HepG2 (cell line): ENCODE measurements around the gene CUL2. TPM values are rescaled to one million over a fixed set of nuclear protein-coding genes. Genes with fewer than 3 reads are reported as not detected.

Experiments used
- ETV5 ChIP-seq: IDR thresholded peaks from 2 replicates; pipeline ENCODE4 v1.6.1; 2018; ENCODE audit warnings: missing biosample characterization, missing genetic modification reagents, inconsistent platforms, borderline replicate concordance
- HMGA1 ChIP-seq: sonication (generic); formaldehyde crosslinking; conservative IDR thresholded peaks from 2 replicates; pipeline ENCODE4 v1.4.0; 2020; ENCODE audit warnings: missing genetic modification reagents
- KDM1A ChIP-seq: IDR thresholded peaks from 2 replicates; pipeline ENCODE4 v1.6.1; 2016; ENCODE audit warnings: missing compliant biosample characterization
- KLF6 ChIP-seq: IDR thresholded peaks from 2 replicates; pipeline ENCODE4 v1.8.0; 2016; ENCODE audit warnings: missing biosample characterization, missing genetic modification reagents
- PAF1 ChIP-seq: IDR thresholded peaks from 2 replicates; pipeline ENCODE4 v1.6.1; 2016; ENCODE audit warnings: missing genetic modification reagents, missing compliant biosample characterization
- PHF20 ChIP-seq: sonication (generic); formaldehyde crosslinking; IDR thresholded peaks from 2 replicates; pipeline ENCODE4 v1.5.0; 2020; ENCODE audit warnings: mild to moderate bottlenecking, missing genetic modification reagents
- ZNF430 ChIP-seq: sonication (generic); formaldehyde crosslinking; IDR thresholded peaks from 2 replicates; pipeline ENCODE4 v1.9.0; 2021; ENCODE audit warnings: mild to moderate bottlenecking, missing genetic modification reagents
- ZNF670 ChIP-seq: sonication (generic); formaldehyde crosslinking; IDR thresholded peaks from 2 replicates; pipeline ENCODE4 v1.8.0; 2022; ENCODE audit warnings: mild to moderate bottlenecking, missing genetic modification reagents, borderline replicate concordance
- polyA plus RNA-seq, 8 experiments: library from polyadenylated mRNA; depleted of rRNA in 3 of 8; stranded (reverse) in 7 of 8; unstranded in 1 of 8; fragments of >200 nt; fragmentation: Illumina TruSeq in 4 of 8; extraction: Trizol in 4 of 8; gene quantifications; 2 replicates each; pipeline versions ENCODE4 v1.2.1 to v1.2.3, GENCODE V29; 2011 to 2016; ENCODE audit warnings: low read depth in 4 of 8, missing spikeins in 1 of 8, mixed read lengths in 1 of 8; ENCODE audit not compliant: insufficient read depth in 1 of 8
- total RNA-seq, 5 experiments: library from RNA; depleted of rRNA; stranded (reverse); fragments of >200 nt; fragmentation: Illumina TruSeq; extraction: Trizol; gene quantifications; 2 replicates each; pipeline ENCODE4 v1.2.3, GENCODE V29; 2016; ENCODE audit warnings: low read depth in 1 of 5
- TF ChIP-seq, protein P1 (sequence below): sonication (generic); formaldehyde crosslinking; IDR thresholded peaks from 2 replicates; pipeline ENCODE4 v1.4.0; 2020; ENCODE audit warnings: missing genetic modification reagents
- TF ChIP-seq, protein P2 (sequence below): sonication (generic); formaldehyde crosslinking; IDR thresholded peaks from 2 replicates; pipeline ENCODE4 v1.4.0; 2020; ENCODE audit warnings: mild to moderate bottlenecking, missing genetic modification reagents
- TF ChIP-seq, protein P3 (sequence below): sonication (generic); formaldehyde crosslinking; IDR thresholded peaks from 2 replicates; pipeline ENCODE4 v1.4.0; 2020; ENCODE audit warnings: missing genetic modification reagents, borderline replicate concordance
- TF ChIP-seq, protein P4 (sequence below), 2 experiments: sonication (generic) in 1 of 2; formaldehyde crosslinking in 1 of 2; IDR thresholded peaks; 2 replicates each; pipeline versions ENCODE4 v1.6.1 to v1.9.0; 2014 to 2022; ENCODE audit warnings: antibody characterized with exemption in 1 of 2, borderline replicate concordance in 1 of 2, inconsistent platforms in 1 of 2, low read depth in 1 of 2, missing genetic modification reagents in 1 of 2

Gene CUL2
- total and polyA plus RNA-seq, 2 of the 13 experiments (the other 11 are each of a cell fraction or from before 2014, with no cell fraction given): 9.6 to 33.1 TPM

DNA sequence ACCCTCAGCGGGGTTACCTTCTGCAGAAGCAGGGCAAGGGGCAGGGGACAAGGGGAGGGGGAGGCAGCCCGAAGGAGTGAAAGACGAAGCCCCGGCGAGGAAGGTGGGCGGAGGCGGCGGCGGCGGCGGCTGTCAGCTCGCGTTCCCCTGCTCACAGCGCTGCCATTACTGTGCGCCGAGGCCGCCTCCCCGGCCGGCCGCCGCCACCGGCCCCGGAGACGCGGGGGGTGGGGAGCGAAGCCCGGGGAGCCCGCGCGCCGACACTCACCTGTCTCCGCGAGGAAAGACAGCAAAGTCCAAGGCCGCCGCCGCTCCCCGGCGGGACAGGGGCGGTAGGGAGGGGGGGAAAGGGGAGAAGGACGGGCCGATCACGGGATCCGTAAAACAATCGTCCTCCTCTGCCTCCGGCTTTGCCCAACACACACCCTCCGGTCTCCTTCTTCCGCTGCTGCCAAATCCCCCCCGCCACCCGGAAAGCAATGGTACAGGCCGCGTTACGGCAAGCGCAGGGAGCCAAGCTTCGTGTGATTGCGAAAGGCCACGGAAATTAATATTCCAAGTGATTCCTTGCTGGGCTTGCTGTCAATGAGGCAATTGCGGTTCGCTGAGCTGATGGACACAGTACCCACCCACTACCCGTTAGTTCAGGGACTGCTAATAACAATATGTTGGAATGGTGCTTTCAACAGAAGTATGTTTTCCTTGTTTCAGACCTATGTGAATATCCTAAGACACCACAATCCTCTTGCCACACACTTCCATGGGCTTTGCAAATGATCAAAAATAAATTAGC is at the start of gene CUL2 (continued):
- TF ChIP-seq, protein P1, sequence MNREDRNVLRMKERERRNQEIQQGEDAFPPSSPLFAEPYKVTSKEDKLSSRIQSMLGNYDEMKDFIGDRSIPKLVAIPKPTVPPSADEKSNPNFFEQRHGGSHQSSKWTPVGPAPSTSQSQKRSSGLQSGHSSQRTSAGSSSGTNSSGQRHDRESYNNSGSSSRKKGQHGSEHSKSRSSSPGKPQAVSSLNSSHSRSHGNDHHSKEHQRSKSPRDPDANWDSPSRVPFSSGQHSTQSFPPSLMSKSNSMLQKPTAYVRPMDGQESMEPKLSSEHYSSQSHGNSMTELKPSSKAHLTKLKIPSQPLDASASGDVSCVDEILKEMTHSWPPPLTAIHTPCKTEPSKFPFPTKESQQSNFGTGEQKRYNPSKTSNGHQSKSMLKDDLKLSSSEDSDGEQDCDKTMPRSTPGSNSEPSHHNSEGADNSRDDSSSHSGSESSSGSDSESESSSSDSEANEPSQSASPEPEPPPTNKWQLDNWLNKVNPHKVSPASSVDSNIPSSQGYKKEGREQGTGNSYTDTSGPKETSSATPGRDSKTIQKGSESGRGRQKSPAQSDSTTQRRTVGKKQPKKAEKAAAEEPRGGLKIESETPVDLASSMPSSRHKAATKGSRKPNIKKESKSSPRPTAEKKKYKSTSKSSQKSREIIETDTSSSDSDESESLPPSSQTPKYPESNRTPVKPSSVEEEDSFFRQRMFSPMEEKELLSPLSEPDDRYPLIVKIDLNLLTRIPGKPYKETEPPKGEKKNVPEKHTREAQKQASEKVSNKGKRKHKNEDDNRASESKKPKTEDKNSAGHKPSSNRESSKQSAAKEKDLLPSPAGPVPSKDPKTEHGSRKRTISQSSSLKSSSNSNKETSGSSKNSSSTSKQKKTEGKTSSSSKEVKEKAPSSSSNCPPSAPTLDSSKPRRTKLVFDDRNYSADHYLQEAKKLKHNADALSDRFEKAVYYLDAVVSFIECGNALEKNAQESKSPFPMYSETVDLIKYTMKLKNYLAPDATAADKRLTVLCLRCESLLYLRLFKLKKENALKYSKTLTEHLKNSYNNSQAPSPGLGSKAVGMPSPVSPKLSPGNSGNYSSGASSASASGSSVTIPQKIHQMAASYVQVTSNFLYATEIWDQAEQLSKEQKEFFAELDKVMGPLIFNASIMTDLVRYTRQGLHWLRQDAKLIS (CRISPR knock-in tag): no peak
- no peak for TF ChIP-seq KDM1A (CRISPR knock-in tag)
- TF ChIP-seq, protein P2, sequence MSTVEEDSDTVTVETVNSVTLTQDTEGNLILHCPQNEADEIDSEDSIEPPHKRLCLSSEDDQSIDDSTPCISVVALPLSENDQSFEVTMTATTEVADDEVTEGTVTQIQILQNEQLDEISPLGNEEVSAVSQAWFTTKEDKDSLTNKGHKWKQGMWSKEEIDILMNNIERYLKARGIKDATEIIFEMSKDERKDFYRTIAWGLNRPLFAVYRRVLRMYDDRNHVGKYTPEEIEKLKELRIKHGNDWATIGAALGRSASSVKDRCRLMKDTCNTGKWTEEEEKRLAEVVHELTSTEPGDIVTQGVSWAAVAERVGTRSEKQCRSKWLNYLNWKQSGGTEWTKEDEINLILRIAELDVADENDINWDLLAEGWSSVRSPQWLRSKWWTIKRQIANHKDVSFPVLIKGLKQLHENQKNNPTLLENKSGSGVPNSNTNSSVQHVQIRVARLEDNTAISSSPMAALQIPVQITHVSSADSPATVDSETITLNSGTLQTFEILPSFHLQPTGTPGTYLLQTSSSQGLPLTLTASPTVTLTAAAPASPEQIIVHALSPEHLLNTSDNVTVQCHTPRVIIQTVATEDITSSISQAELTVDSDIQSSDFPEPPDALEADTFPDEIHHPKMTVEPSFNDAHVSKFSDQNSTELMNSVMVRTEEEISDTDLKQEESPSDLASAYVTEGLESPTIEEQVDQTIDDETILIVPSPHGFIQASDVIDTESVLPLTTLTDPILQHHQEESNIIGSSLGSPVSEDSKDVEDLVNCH (CRISPR knock-in tag): no peak
- TF ChIP-seq PHF20 (CRISPR knock-in tag): peak; percentile 85
- peak; percentile 73; the same call in 1 of the 2 replicates for TF ChIP-seq KLF6 (CRISPR knock-in tag)
- TF ChIP-seq ZNF670 (CRISPR knock-in tag): no peak
- no peak for TF ChIP-seq ZNF430 (CRISPR knock-in tag)
- TF ChIP-seq PAF1 (CRISPR knock-in tag): no peak
- peak; percentile 82 for TF ChIP-seq ETV5 (CRISPR knock-in tag)
- TF ChIP-seq, protein P3, sequence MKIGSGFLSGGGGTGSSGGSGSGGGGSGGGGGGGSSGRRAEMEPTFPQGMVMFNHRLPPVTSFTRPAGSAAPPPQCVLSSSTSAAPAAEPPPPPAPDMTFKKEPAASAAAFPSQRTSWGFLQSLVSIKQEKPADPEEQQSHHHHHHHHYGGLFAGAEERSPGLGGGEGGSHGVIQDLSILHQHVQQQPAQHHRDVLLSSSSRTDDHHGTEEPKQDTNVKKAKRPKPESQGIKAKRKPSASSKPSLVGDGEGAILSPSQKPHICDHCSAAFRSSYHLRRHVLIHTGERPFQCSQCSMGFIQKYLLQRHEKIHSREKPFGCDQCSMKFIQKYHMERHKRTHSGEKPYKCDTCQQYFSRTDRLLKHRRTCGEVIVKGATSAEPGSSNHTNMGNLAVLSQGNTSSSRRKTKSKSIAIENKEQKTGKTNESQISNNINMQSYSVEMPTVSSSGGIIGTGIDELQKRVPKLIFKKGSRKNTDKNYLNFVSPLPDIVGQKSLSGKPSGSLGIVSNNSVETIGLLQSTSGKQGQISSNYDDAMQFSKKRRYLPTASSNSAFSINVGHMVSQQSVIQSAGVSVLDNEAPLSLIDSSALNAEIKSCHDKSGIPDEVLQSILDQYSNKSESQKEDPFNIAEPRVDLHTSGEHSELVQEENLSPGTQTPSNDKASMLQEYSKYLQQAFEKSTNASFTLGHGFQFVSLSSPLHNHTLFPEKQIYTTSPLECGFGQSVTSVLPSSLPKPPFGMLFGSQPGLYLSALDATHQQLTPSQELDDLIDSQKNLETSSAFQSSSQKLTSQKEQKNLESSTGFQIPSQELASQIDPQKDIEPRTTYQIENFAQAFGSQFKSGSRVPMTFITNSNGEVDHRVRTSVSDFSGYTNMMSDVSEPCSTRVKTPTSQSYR (CRISPR knock-in tag): no peak
- TF ChIP-seq, protein P4, sequence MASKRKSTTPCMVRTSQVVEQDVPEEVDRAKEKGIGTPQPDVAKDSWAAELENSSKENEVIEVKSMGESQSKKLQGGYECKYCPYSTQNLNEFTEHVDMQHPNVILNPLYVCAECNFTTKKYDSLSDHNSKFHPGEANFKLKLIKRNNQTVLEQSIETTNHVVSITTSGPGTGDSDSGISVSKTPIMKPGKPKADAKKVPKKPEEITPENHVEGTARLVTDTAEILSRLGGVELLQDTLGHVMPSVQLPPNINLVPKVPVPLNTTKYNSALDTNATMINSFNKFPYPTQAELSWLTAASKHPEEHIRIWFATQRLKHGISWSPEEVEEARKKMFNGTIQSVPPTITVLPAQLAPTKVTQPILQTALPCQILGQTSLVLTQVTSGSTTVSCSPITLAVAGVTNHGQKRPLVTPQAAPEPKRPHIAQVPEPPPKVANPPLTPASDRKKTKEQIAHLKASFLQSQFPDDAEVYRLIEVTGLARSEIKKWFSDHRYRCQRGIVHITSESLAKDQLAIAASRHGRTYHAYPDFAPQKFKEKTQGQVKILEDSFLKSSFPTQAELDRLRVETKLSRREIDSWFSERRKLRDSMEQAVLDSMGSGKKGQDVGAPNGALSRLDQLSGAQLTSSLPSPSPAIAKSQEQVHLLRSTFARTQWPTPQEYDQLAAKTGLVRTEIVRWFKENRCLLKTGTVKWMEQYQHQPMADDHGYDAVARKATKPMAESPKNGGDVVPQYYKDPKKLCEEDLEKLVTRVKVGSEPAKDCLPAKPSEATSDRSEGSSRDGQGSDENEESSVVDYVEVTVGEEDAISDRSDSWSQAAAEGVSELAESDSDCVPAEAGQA (IDR thresholded peaks at IDR 0.05; ENCODE audit: low read depth): no peak
- TF ChIP-seq, protein P4 (CRISPR knock-in tag; IDR thresholded peaks at IDR 0.05; ENCODE audit: borderline replicate concordance): no peak
- no peak for TF ChIP-seq HMGA1 (CRISPR knock-in tag)
